Sigmoid colon (tissue), 7 donors: ENCODE results near the gene TBCD. TPM values are rescaled to one million over a fixed set of nuclear protein-coding genes. Genes with fewer than 3 reads are reported as not detected.

Experiments
- DNase-seq: peaks from one replicate; pipeline ENCODE4 v3.0.0-alpha.2; 2019
- H3K27ac ChIP-seq, 4 donors: fragments of 200-600 bp; sonication (generic); one replicate each; pipeline ENCODE4 v1.5.1; 2016 to 2019; ENCODE audit warnings: mild to moderate bottlenecking in 1 of 4
- H3K27me3 ChIP-seq, 3 donors: fragments of 200-600 bp; sonication (generic); one replicate each; pipeline ENCODE4 v1.5.1; 2019; ENCODE audit warnings: mild to moderate bottlenecking in 1 of 3
- H3K36me3 ChIP-seq, 4 donors: fragments of 200-600 bp; sonication (generic); one replicate each; pipeline ENCODE4 v1.5.1; 2016 to 2019
- H3K4me1 ChIP-seq, 4 donors: fragments of 200-600 bp; sonication (generic); one replicate each; pipeline ENCODE4 v1.5.1; 2017 to 2019
- H3K4me3 ChIP-seq, 4 donors: fragments of 200-600 bp; sonication (generic); one replicate each; pipeline ENCODE4 v1.5.1; 2017 to 2019; ENCODE audit warnings: mild to moderate bottlenecking in 2 of 4, moderate library complexity in 1 of 4
- H3K9me3 ChIP-seq, 4 donors: fragments of 200-600 bp in 3 of 4; sonication (generic) in 3 of 4; one replicate each; pipeline versions ENCODE4 v1.5.1 to v1.6.1; 2013 to 2019
- CTCF ChIP-seq, 4 experiments: fragments of 450-650 bp in 3 of 4; fragments of 200-600 bp in 1 of 4; IDR thresholded peaks; one replicate each; pipeline ENCODE4 v1.5.1; 2016 to 2019; ENCODE audit warnings: antibody characterized with exemption in 4 of 4, mild to moderate bottlenecking in 3 of 4, moderate library complexity in 2 of 4
- EP300 ChIP-seq, 4 donors: sonication (generic); formaldehyde crosslinking; IDR thresholded peaks; one replicate each; pipeline ENCODE4 v1.6.1; 2017; ENCODE audit warnings: antibody characterized with exemption in 4 of 4
- POLR2A ChIP-seq, 2 donors: fragments of 450-650 bp; IDR thresholded peaks; one replicate each; pipeline ENCODE4 v1.6.1; 2016; ENCODE audit warnings: antibody characterized with exemption in 2 of 2, mild to moderate bottlenecking in 2 of 2, moderate library complexity in 2 of 2
- POLR2AphosphoS5 ChIP-seq, 4 donors: sonication (generic); formaldehyde crosslinking; IDR thresholded peaks; one replicate each; pipeline ENCODE4 v1.6.1; 2017; ENCODE audit warnings: antibody characterized with exemption in 4 of 4
- WGBS, 2 donors: extraction: QIAGEN DNeasy Blood & Tissue Kit; methylation state at CpG; one replicate each; pipeline ENCODE4 v1.1.7; 2013; 5-methylcytosine and 5-hydroxymethylcytosine counted together
- intact Hi-C: fragments of 100-400 bp; cut with DNase I; formaldehyde crosslinking; loops from one replicate; pipeline ENCODE4 v1.15.1; 2023
- polyA plus RNA-seq, 3 donors: library from polyadenylated mRNA; stranded (reverse); fragments of 200-250 nt; gene quantifications; one replicate each; pipeline ENCODE4 v1.2.3, GENCODE V29; 2013
- total RNA-seq, 4 donors: library from RNA; depleted of rRNA; stranded (reverse); fragments of >200 nt; gene quantifications; one replicate each; pipeline ENCODE4 v1.1.0, GENCODE V29; 2016
- donor health status: healthy with polysubstance abuse.
- donor health status: Bipolar disorder and iron deficiency.
- donor health status: healthy.

Gene TBCD
- total and polyA plus RNA-seq, 7 donors, result 11.1 to 77.4 (median 34.2) TPM

GRCh38 chr17:82926716-82927115, 174.9 kb downstream of the TBCD start:
- 95 to 96% methylated on average over 18 of the region's 18 CpGs for WGBS, 2 donors

GRCh38 chr17:82927311-82927660, 175.4 kb downstream of the TBCD start:
- no peak overlapping the region for H3K27ac ChIP-seq
- intact Hi-C loops, result no loop called here
- TF ChIP-seq EP300 (IDR thresholded peaks at IDR 0.05) (no peak), POLR2AphosphoS5 (IDR thresholded peaks at IDR 0.05) (no peak), POLR2A (IDR thresholded peaks at IDR 0.05) (no peak), CTCF (IDR thresholded peaks at IDR 0.05) (no peak)
- H3K4me3 ChIP-seq, result no peak overlapping the region
- no peaks in the 10 kb centered on the region for H3K9me3 ChIP-seq
- WGBS, 2 donors, result 97% methylated on average over 17 of the region's 17 CpGs
- H3K27me3 ChIP-seq, result no peaks in the 10 kb centered on the region
- peaks cover 0 to 14% (median 8%) of the 10 kb centered on the region in 4 donors for H3K4me1 ChIP-seq
- H3K36me3 ChIP-seq, result peaks cover 0 to 83% (median 34%) of the 10 kb centered on the region in 4 donors
- no peak for DNase-seq

More at GRCh38 chr17:82926716-82927115, 174.9 kb downstream of the TBCD start:
- H3K4me1 ChIP-seq, result peaks cover 0 to 9% (median 5%) of the 10 kb centered on the region in 4 donors
- H3K9me3 ChIP-seq, result no peaks in the 10 kb centered on the region
- intact Hi-C loops, result no loop called here
- H3K36me3 ChIP-seq, result peaks cover 0 to 85% (median 34%) of the 10 kb centered on the region in 4 donors
- no peak for DNase-seq
- H3K27me3 ChIP-seq, result no peaks in the 10 kb centered on the region
- TF ChIP-seq EP300 (IDR thresholded peaks at IDR 0.05) (no peak), CTCF (IDR thresholded peaks at IDR 0.05) (no peak), POLR2AphosphoS5 (IDR thresholded peaks at IDR 0.05) (no peak), POLR2A (IDR thresholded peaks at IDR 0.05) (no peak)
- no peak overlapping the region for H3K27ac ChIP-seq
- no peak overlapping the region for H3K4me3 ChIP-seq

GRCh38 chr17:82927661-82928601, 176.1 kb downstream of the TBCD start:
- Histone ChIP-seq H3K9me3 (no peaks in the 10 kb centered on the region), H3K27ac (no peak overlapping the region), H3K4me3 (no peak overlapping the region), H3K4me1 (peaks cover 0 to 14% (median 8%) of the 10 kb centered on the region in 4 donors), H3K36me3 (peaks cover 0 to 83% (median 34%) of the 10 kb centered on the region in 4 donors), H3K27me3 (no peaks in the 10 kb centered on the region)
- WGBS, 2 donors, result 90 to 91% methylated on average over 34 of the region's 34 CpGs
- intact Hi-C loops, result no loop called here
- TF ChIP-seq CTCF (IDR thresholded peaks at IDR 0.05) (no peak), POLR2AphosphoS5 (IDR thresholded peaks at IDR 0.05) (no peak), EP300 (IDR thresholded peaks at IDR 0.05) (no peak)
- DNase-seq, result no peak

- DNase-seq, result peak; percentile 53
- Histone ChIP-seq H3K36me3 (peaks cover 0 to 86% (median 39%) of the 10 kb centered on the region in 4 donors), H3K27me3 (no peaks in the 10 kb centered on the region), H3K4me1 (peaks cover 0 to 14% (median 8%) of the 10 kb centered on the region in 4 donors), H3K27ac (no peak overlapping the region), H3K4me3 (no peak overlapping the region), H3K9me3 (no peaks in the 10 kb centered on the region)
- TF ChIP-seq EP300 (IDR thresholded peaks at IDR 0.05) (no peak), POLR2AphosphoS5 (IDR thresholded peaks at IDR 0.05) (no peak)
- intact Hi-C loops, result no loop called here
- 96 to 97% methylated on average over 35 of the region's 35 CpGs for WGBS, 2 donors
Observed at GRCh38 chr17:82929011-82929622, 177.3 kb downstream of the TBCD start.

- intact Hi-C loops, result no loop called here
- WGBS, 2 donors, result 94 to 96% methylated on average over 9 of the region's 9 CpGs
- H3K9me3 ChIP-seq, result no peaks in the 10 kb centered on the region
Observed at GRCh38 chr17:82929676-82930042, 177.8 kb downstream of the TBCD start.

More at GRCh38 chr17:82929676-82930042, 177.8 kb downstream of the TBCD start:
- Histone ChIP-seq H3K27ac (no peak overlapping the region), H3K36me3 (peaks cover 0 to 87% (median 40%) of the 10 kb centered on the region in 4 donors), H3K4me3 (no peak overlapping the region), H3K4me1 (peaks cover 0 to 14% (median 8%) of the 10 kb centered on the region in 4 donors), H3K27me3 (no peaks in the 10 kb centered on the region)
- no peak for TF ChIP-seq POLR2AphosphoS5 (IDR thresholded peaks at IDR 0.05)
- TF ChIP-seq EP300 (IDR thresholded peaks at IDR 0.05), result no peak
- no peak for TF ChIP-seq POLR2A (IDR thresholded peaks at IDR 0.05)
- TF ChIP-seq CTCF (IDR thresholded peaks at IDR 0.05), result no peak
- DNase-seq, result peak; percentile 48
